GM23338 (cell line): ENCODE data around the gene TNFRSF8.

Experiments used
- POLR2AphosphoS5 ChIP-seq: IDR thresholded peaks from 2 replicates; pipeline ENCODE4 v1.6.1; 2016; ENCODE audit warnings: antibody characterized with exemption, low read depth
- TF ChIP-seq, protein P1 (sequence below), 2 experiments: fragments of 200-600 bp in 1 of 2; sonication (generic) in 1 of 2; conservative IDR thresholded peaks; 2 replicates each; pipeline versions ENCODE4 v1.5.1 to v1.6.1; 2016 to 2017; ENCODE audit warnings: antibody characterized with exemption in 2 of 2, low read depth in 2 of 2, mild to moderate bottlenecking in 2 of 2, moderate library complexity in 1 of 2

DNA sequence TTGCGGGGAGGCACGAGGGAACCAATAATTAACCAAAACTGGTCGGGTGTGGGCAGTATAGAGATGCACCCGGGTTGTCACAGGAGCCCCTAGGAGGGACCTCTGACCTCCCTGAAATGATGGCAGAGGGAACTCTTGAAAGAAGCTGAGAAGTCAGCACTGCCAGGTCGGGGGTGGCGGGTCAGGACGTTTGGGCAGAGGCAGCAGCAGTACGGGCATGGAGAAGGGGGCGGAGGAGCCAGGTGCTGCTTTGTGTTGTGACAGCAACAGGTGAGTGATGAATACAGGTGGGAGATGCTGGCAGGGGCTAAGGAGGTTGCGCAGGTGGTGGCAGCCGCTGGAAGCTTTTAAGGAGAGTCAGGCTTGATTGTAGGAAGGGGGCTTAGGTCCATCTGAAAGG lies 115.4 kb downstream of the TNFRSF8 start:
- TF ChIP-seq, protein P1, sequence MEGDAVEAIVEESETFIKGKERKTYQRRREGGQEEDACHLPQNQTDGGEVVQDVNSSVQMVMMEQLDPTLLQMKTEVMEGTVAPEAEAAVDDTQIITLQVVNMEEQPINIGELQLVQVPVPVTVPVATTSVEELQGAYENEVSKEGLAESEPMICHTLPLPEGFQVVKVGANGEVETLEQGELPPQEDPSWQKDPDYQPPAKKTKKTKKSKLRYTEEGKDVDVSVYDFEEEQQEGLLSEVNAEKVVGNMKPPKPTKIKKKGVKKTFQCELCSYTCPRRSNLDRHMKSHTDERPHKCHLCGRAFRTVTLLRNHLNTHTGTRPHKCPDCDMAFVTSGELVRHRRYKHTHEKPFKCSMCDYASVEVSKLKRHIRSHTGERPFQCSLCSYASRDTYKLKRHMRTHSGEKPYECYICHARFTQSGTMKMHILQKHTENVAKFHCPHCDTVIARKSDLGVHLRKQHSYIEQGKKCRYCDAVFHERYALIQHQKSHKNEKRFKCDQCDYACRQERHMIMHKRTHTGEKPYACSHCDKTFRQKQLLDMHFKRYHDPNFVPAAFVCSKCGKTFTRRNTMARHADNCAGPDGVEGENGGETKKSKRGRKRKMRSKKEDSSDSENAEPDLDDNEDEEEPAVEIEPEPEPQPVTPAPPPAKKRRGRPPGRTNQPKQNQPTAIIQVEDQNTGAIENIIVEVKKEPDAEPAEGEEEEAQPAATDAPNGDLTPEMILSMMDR (conservative IDR thresholded peaks at IDR 0.05; ENCODE audit: low read depth in 2 of 2), result no peak
- no peak for TF ChIP-seq POLR2AphosphoS5
